HepG2 (cell line): ENCODE data around the gene IFT172. TPM values are rescaled to one million over a fixed set of nuclear protein-coding genes. Genes with fewer than 3 reads are reported as not detected.

Experiments used
- ATAC-seq: fragments of 200-7000 bp; cut with Tn5 transposase; 3 replicates; pipeline ENCODE4 v1.9.1; 2020; ENCODE audit warnings: mild to moderate bottlenecking, moderate library complexity
- BruUV-seq: library from RNA; stranded (reverse); fragments of 400-500 nt; replicated peaks from 2 replicates; lab custom pipeline; 2021; lab: Mats Ljungman, UMichigan
- CTCF ChIA-PET: fragments of 300-600 bp; formaldehyde crosslinking; extraction: SDS; loops from one replicate; lab custom pipeline; 2021; ENCODE audit warnings: low total read pairs, inconsistent platforms, low intra/inter-chr PET ratio; lab: Yijun Ruan, JAX
- POLR2A ChIA-PET: fragments of 350-600 bp; sonication (Branson Sonifier 250); formaldehyde crosslinking; loops from one replicate; lab custom pipeline; 2020; ENCODE audit warnings: antibody characterized with exemption, inconsistent platforms; lab: Yijun Ruan, JAX
- DNase-seq: peaks from one replicate; pipeline ENCODE4 v3.0.0-alpha.2; 2015; ENCODE audit warnings: low spot score
- FAIRE-seq: peaks from 3 replicates; lab custom pipeline; 2011; peaks lifted over from hg19 to GRCh38; lab: Jason Lieb, UNC
- H2AFZ ChIP-seq: one replicate; pipeline ENCODE4 v1.6.1; 2011; ENCODE audit warnings: low read length, inconsistent platforms
- H3K27ac ChIP-seq: fragments of 300-600 bp; 3 replicates; pipeline ENCODE4 v1.8.0; 2011; ENCODE audit warnings: mixed run types, mild to moderate bottlenecking, mixed read lengths, low read length, inconsistent platforms; ENCODE audit not compliant: insufficient read depth; ENCODE audit errors: extremely low read length
- H3K27me3 ChIP-seq, 2 experiments: fragments of 200-600 bp in 1 of 2; 2 replicates in 1 of 2; 3 replicates in 1 of 2; pipeline versions ENCODE4 v1.6.0 to v1.8.0; 2011; ENCODE audit warnings: low read length in 2 of 2, mild to moderate bottlenecking in 2 of 2, moderate library complexity in 2 of 2, inconsistent platforms in 1 of 2; ENCODE audit not compliant: insufficient read depth in 2 of 2, control insufficient read depth in 1 of 2
- H3K36me3 ChIP-seq, 2 experiments: fragments of 200-600 bp in 1 of 2; replicated peaks in 1 of 2; 2 replicates in 1 of 2; 3 replicates in 1 of 2; pipeline versions ENCODE4 v1.5.1 to v1.8.0; 2011; ENCODE audit warnings: low read length in 2 of 2, inconsistent platforms in 1 of 2; ENCODE audit not compliant: insufficient read depth in 2 of 2, control insufficient read depth in 1 of 2
- H3K4me1 ChIP-seq: 2 replicates; pipeline ENCODE4 v1.5.1; 2012; ENCODE audit warnings: low read length, inconsistent platforms; ENCODE audit not compliant: insufficient read depth
- H3K4me2 ChIP-seq: 2 replicates; pipeline ENCODE4 v1.6.0; 2011; ENCODE audit warnings: low read depth, low read length, inconsistent platforms
- H3K4me3 ChIP-seq, 3 experiments: fragments of 200-600 bp in 1 of 3; sonication (generic), shearing (Covaris generic) in 1 of 3; replicated peaks in 1 of 3; 2 replicates each; pipeline ENCODE4 v1.5.1; 2011 to 2016; ENCODE audit warnings: low read length in 3 of 3, inconsistent platforms in 2 of 3, low read depth in 2 of 3, mild to moderate bottlenecking in 2 of 3, control low read depth in 1 of 3, mixed read lengths in 1 of 3; ENCODE audit not compliant: insufficient read depth in 1 of 3
- H3K79me2 ChIP-seq: one replicate; pipeline ENCODE4 v1.6.1; 2011; ENCODE audit warnings: low read length, inconsistent platforms; ENCODE audit not compliant: insufficient read depth
- H3K9ac ChIP-seq: 2 replicates; pipeline ENCODE4 v1.6.0; 2011; ENCODE audit warnings: mild to moderate bottlenecking, low read depth, low read length, inconsistent platforms; ENCODE audit not compliant: insufficient read depth
- H3K9me3 ChIP-seq: 2 replicates; pipeline ENCODE4 v1.5.1; 2012; ENCODE audit warnings: mild to moderate bottlenecking, low read length
- H4K20me1 ChIP-seq: 2 replicates; pipeline ENCODE4 v1.6.0; 2011; ENCODE audit warnings: inconsistent platforms, mild to moderate bottlenecking, low read length, moderate library complexity; ENCODE audit not compliant: insufficient read depth
- ADNP ChIP-seq: sonication (generic); formaldehyde crosslinking; IDR thresholded peaks from 2 replicates; pipeline ENCODE4 v1.4.0; 2020; ENCODE audit warnings: missing genetic modification reagents
- HIC2 ChIP-seq: sonication (generic); formaldehyde crosslinking; IDR thresholded peaks from 2 replicates; pipeline ENCODE4 v1.9.0; 2022; ENCODE audit warnings: low read depth, missing genetic modification reagents
- MNT ChIP-seq: fragments of 450-650 bp; IDR thresholded peaks from 2 replicates; pipeline ENCODE4 v1.6.1; 2016
- NFIC ChIP-seq: IDR thresholded peaks from 2 replicates; pipeline ENCODE4 v1.6.1; 2012; ENCODE audit warnings: mild to moderate bottlenecking, low read length, inconsistent platforms
- PRMT3 ChIP-seq: sonication (generic); formaldehyde crosslinking; IDR thresholded peaks from 2 replicates; pipeline ENCODE4 v1.8.1; 2022; ENCODE audit warnings: low read depth, mild to moderate bottlenecking, moderate library complexity, missing genetic modification reagents, borderline replicate concordance
- RORA ChIP-seq: sonication (generic); formaldehyde crosslinking; IDR thresholded peaks from 2 replicates; pipeline ENCODE4 v1.5.0; 2020; ENCODE audit warnings: mild to moderate bottlenecking, missing genetic modification reagents, moderate library complexity
- SRSF9 ChIP-seq: fragments of 200-400 bp; formaldehyde crosslinking; IDR thresholded peaks from 2 replicates; pipeline ENCODE4 v1.6.1; 2018; ENCODE audit warnings: borderline replicate concordance, mild to moderate bottlenecking, low read depth, low read length; ENCODE audit not compliant: insufficient read depth, poor library complexity, severe bottlenecking
- TBP ChIP-seq: sonication (generic); formaldehyde crosslinking; IDR thresholded peaks from 2 replicates; pipeline ENCODE4 v1.5.0; 2020; ENCODE audit warnings: missing genetic modification reagents
- ZC3H13 ChIP-seq: sonication (generic); formaldehyde crosslinking; IDR thresholded peaks from 2 replicates; pipeline ENCODE4 v1.8.1; 2023; ENCODE audit warnings: mild to moderate bottlenecking, missing genetic modification reagents, moderate library complexity
- ZNF34 ChIP-seq: sonication (generic); formaldehyde crosslinking; IDR thresholded peaks from 2 replicates; pipeline ENCODE4 v1.4.0; 2020; ENCODE audit warnings: mild to moderate bottlenecking, missing genetic modification reagents, borderline replicate concordance
- ZNF484 ChIP-seq: sonication (generic); formaldehyde crosslinking; IDR thresholded peaks from 2 replicates; pipeline ENCODE4 v1.5.1; 2020; ENCODE audit warnings: mild to moderate bottlenecking, low read depth, missing genetic modification reagents, borderline replicate concordance
- WGBS: methylation state at CpG from one replicate; pipeline ENCODE4 v1.1.6; 2017; ENCODE audit warnings: low lambda C conversion rate; 5-methylcytosine and 5-hydroxymethylcytosine counted together
- in situ Hi-C: cut with HindIII; loops from 2 replicates; pipeline ENCODE4 v1.10.0; 2017; ENCODE audit warnings: low pct_unique_long_range_greater_than_20kb; ENCODE audit not compliant: extremely low pct_ligation_motif_present
- intact Hi-C: fragments of 100-400 bp; cut with micrococcal nuclease; formaldehyde crosslinking; loops from one replicate; pipeline ENCODE4 v1.10.0; 2022; ENCODE audit not compliant: unreplicated experiment
- polyA plus RNA-seq, 8 experiments: library from polyadenylated mRNA; depleted of rRNA in 3 of 8; stranded (reverse) in 7 of 8; unstranded in 1 of 8; fragments of >200 nt; fragmentation: Illumina TruSeq in 4 of 8; extraction: Trizol in 4 of 8; gene quantifications; 2 replicates each; pipeline versions ENCODE4 v1.2.1 to v1.2.3, GENCODE V29; 2011 to 2016; ENCODE audit warnings: low read depth in 4 of 8, missing spikeins in 1 of 8, mixed read lengths in 1 of 8; ENCODE audit not compliant: insufficient read depth in 1 of 8
- total RNA-seq, 5 experiments: library from RNA; depleted of rRNA; stranded (reverse); fragments of >200 nt; fragmentation: Illumina TruSeq; extraction: Trizol; gene quantifications; 2 replicates each; pipeline ENCODE4 v1.2.3, GENCODE V29; 2016; ENCODE audit warnings: low read depth in 1 of 5

The IFT172 gene
- total and polyA plus RNA-seq, 2 of the 13 experiments (the other 11 are each of a cell fraction or from before 2014, with no cell fraction given) = 21.6 to 35.7 TPM

GRCh38 chr2:27428978-27429541 lies 60.5 kb downstream of the IFT172 start (continued):
- no peak for TF ChIP-seq SRSF9
- peak; percentile 47; the same call in 1 of the 2 replicates for TF ChIP-seq TBP (CRISPR knock-in tag)
- TF ChIP-seq ZNF484 (CRISPR knock-in tag) = peak; percentile 59; the same call in 1 of the 2 replicates

- Histone ChIP-seq H2AFZ (peak within 1 kb of the TSS; percentile 4), H3K4me2 (peak within 1 kb of the TSS; percentile 89), H3K79me2 (peaks cover 39% of the 10 kb centered on the region), H3K27me3 (no peaks in the 10 kb centered on the region; a peak in 1 of 5 replicates), H3K27ac (peak within 1 kb of the TSS; percentile 99), H3K4me3 (peak within 1 kb of the TSS; percentile 86 to 100 (median 100)), H3K9me3 (no peaks in the 10 kb centered on the region), H3K9ac (peak within 1 kb of the TSS; percentile 100), H4K20me1 (peaks cover 29% of the 10 kb centered on the region), H3K36me3 (peaks cover 3 to 8% of the 10 kb centered on the region in 2 experiments), H3K4me1 (peaks cover 58% of the 10 kb centered on the region)
- FAIRE-seq (peak; percentile 64), DNase-seq (peak; percentile 91), ATAC-seq (peak; percentile 90)
- in situ Hi-C loops (no loop called here), intact Hi-C loops (loop anchor here (1.0 kb wide), 1 partner anchor 19 kb away; the partner anchor contains the start of gene PPM1G)
- WGBS = 1% methylated on average over 50 of the region's 75 CpGs
- no TSS peak for BruUV-seq
- CTCF ChIA-PET = interaction anchor here (4.8 kb wide), 1 partner anchor 20 kb away, joined by 29 read pairs; the partner anchor contains the start of gene PPM1G
- POLR2A ChIA-PET = interaction anchor here (0.8 to 5.3 kb wide), 30 partner anchors 11 to 378 kb away, joined by 3 to 133 read pairs (median 5); partner anchors contain the start of genes AGBL5, ATRAID, CCDC121 and EIF2B4
- TF ChIP-seq HIC2 (CRISPR knock-in tag) (peak; percentile 51; the same call in 1 of the 2 replicates), MNT (no peak), NFIC (peak; percentile 66; the same call in 1 of the 2 replicates), RORA (CRISPR knock-in tag) (no peak), ZNF34 (0 out of 2 replicates have a peak, but pooled peaks have one; percentile 8), PRMT3 (CRISPR knock-in tag) (peak; percentile 83; the same call in 1 of the 2 replicates), ZC3H13 (CRISPR knock-in tag) (peak; percentile 88), ADNP (CRISPR knock-in tag) (no peak)
Observed at GRCh38 chr2:27428213-27428977, 61.1 kb downstream of the IFT172 start, which contains the start of gene NRBP1. Gene NRBP1 (plus strand): TSS chr2:27428631. CDS start chr2:27433274, 4,643 bp downstream.
